Anterior cingulate cortex (tissue), 58 donors: ENCODE measurements around the gene LRCH4.
"Not testable (repeated sequence)": the region's sequence is repeated elsewhere in the genome, so short reads cannot be mapped to it uniquely, and the experiment has no call there.

ENCODE experiments used
- DNase-seq, 58 donors: peaks; one replicate each; lab custom pipeline; 2025; lab: John Stamatoyannopoulos, UW

Gene LRCH4

DNA sequence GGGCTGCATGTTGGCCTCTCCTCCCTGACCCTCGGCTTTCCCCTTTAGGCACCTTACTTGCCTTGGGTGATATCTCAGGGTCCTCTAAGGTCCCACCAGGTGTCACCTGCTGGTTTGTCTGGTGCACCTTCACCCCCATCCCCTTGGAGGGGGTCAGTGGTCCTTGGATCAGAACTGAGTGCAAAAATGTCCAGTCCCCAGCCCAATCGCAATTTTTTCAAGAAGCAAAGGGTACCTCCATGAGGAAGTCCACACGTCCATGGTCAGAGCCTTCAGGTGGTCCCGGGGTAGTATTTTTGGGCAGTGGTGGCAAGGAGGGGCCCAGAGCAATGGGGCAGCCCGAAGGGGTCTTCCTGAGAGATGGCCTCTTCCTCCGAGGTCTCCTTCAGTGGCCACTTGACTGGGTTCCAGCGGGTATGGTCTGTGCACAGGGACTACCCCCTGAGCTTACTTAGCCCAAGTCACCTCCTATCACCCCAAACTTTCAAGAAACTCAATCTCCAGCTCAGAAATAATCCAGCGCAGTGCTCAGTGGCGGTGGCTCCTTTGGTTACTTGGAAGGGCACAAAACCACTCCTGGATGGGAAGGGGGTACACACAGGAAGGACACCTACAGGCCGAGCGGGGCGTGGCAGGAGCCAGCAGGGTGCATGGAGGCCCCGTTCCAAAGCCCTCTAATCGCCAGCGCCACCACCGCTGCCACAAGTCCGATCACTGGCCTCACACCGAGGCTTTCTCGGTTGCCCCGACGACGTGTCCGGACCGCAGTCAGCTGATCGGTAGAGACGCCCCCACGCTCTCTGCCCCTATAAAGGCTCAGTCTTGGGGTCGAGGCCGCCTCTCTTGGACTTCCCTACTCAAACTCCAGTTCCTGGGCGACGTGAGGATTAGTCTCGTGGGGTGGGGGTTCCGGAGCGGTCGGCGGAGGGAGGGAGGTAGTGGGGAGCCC lies 16.8 kb downstream of the LRCH4 start:
- peak in 53 of 58 donors; percentile 30 to 89 (median 71) for DNase-seq

DNA sequence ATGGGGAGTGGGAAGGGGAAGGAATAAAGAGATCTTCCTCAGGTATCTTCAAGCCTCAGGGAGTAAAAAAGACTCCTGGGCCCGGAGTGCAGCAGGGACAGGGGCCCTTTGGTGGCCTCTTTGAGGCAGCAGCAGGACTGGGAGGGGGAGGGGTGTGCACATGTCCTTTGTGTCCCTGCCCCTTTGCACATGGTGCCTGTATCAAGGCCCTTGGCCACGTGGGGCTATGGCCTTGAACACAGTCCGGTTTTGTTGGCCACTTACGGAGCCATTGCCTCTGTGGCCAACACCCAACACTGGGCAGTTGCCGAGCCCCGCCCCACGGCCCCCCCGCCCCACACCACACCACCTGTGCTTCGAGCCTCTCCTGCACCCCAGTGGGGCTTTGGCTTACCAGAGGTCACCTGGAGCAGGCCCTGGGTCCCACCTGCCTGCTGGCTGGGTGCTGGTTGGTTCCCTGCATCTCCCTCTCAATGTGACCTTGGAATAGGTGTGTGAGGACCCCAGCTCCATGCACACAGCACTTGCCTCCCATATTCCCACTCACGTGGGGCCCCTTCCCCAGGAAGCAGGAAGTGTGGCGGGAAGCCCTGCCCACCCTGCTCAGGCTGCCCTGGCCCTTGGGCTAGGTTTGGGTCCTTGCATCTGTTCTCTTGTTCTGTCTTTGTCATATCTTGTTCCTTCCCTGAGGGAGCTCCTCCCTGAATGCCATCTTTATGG lies 17.6 kb downstream of the LRCH4 start:
- DNase-seq, result peak in 1 of 58 donors; percentile 30

GRCh38 chr7:100567751-100568175 lies 18.2 kb downstream of the LRCH4 start:
- DNase-seq, result no peak

- DNase-seq, result peak in 1 of 58 donors; percentile 17
Observed at GRCh38 chr7:100567031-100567730, 18.7 kb downstream of the LRCH4 start.

- no peak for DNase-seq
Observed at GRCh38 chr7:100566018-100566531, 19.9 kb downstream of the LRCH4 start.

DNA sequence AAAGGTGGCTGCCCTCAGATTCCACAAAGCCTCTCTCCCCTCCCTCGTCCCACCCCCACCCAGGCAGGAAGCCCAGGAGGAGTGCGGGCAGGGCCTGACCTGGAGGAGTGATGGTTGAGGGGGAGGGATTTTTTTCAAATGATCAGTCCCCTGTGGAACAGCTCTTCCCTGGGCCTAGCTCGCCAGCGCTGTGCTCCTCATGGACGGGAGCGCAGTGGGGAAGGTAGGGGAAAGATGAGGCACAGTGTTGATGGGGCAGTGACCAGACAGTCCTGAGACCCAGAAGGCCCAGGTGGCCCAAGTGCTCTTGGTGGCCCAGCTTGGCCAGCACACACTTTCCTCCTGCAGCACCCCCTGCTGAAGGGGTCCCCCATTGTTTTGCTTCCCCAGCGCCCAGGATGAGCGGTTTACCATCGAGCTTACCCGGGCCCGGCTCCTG lies 20.8 kb downstream of the LRCH4 start:
- no peak for DNase-seq

DNA sequence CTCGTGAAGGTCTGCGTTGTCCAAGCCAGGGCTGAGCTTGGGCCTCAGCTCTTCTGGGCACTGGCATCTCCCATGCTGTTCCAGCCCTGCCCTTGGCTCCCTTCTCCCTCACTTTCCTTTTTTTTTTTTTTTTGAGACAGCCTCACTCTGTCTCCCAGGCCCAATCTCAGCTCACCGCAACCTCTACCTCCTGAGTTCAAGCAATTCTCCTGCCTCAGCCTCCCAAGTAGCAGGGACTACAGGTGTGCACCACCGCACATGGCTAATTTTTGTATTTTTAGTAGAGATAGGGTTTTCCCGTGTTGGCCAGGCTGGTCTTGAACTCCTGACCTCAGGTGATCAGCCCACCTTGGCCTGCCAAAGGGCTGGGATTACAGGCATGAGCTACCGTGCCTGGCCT lies 21.5 kb downstream of the LRCH4 start:
- not testable (repeated sequence) for DNase-seq

DNA sequence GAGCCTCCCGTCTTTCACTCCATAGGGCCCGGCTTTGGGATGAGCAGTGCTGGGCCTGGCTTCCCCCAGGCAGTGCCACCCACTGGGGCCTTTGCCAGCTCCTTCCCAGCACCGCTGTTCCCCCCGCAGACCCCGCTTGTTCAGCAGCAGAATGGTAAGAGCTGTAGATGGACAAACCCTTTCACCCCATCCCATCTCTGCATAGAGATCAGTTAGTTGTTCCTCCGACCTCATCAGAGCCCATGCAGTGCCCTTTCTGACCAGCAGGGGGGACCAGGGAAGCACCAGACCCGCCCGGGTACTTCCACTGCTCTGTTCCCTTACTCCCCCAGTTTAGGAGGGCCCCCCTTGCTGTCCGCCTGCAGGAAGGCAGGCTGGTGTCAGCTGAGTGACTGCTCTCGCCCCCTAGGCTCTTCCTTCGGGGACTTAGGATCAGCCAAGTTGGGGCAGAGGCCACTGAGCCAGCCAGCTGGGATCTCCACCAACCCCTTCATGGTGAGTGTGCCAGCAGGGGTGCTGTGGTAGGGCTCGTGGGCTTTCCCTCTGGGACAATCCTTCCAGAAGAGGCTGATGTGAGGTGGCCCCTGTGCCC lies 22.0 kb downstream of the LRCH4 start:
- DNase-seq, result peak in 50 of 58 donors; percentile 9 to 83 (median 42)

DNA sequence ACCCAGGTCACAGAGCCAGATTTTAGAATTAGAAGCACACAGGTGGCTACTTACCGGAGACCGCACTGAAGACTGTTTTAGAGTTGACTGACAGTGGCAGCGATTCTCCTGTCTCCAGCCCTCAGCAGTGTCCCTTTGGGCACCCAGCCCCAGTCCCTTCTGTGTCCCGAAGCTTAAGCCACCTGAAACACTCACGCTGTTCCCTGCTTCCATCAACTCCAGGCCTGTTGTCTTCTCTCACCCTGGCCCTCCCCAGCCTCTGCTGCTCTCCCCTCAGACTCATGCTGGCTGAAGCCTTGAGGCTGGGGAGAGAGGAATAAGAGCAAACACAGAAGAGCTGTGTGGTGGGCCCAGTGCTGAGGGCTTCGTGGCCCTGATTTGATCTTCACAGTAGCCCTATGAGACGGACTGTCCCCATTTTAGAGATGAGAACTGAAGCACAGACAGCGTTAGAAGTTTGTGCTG lies 22.8 kb downstream of the LRCH4 start:
- DNase-seq, result no peak

DNA sequence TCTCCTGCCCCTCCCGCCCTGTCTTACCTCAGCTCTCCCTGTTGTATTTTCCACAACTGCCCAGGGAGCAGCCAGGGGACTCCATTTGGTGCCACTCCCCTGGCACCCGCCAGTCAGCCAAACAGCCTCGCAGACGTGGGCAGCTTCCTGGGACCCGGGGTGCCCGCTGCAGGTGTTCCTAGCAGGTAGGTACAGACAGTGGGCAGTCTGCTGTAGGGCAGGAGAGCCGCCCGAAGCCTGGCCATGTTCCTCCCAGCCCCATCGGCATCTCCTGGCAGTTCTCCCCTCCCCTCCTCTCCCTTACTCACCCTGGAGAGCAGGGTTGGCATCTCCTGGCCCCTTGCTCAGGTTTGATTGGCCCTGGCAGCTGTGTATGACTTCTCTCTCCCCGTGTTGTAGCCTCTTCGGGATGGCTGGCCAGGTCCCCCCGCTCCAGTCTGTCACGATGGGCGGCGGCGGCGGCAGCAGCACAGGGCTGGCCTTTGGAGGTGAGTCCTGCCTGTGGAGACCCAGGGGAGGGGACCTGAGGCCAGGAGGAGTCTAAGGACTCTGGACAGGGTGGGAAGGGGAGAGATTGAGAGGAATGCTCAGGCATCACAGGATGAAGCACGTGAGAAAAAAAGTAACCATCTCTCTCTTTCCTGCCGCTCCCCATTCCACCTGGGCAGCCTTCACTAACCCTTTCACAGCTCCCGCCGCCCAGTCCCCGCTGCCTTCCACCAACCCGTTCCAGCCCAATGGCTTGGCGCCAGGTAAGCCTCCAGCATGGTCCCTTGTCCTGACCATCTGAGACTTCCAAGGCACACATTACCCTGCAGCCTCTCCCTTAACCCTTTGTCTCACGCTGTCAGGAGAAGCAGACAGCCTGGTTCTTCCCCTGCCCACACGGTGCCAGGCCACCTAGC lies 23.5 kb downstream of the LRCH4 start:
- DNase-seq, result no peak

- no peak for DNase-seq
Observed at GRCh38 chr7:100561491-100562194, 24.3 kb downstream of the LRCH4 start.

- no peak for DNase-seq
Observed at GRCh38 chr7:100559127-100559526, 26.8 kb downstream of the LRCH4 start.

GRCh38 chr7:100556541-100556940 lies 29.4 kb downstream of the LRCH4 start:
- no peak for DNase-seq

DNA sequence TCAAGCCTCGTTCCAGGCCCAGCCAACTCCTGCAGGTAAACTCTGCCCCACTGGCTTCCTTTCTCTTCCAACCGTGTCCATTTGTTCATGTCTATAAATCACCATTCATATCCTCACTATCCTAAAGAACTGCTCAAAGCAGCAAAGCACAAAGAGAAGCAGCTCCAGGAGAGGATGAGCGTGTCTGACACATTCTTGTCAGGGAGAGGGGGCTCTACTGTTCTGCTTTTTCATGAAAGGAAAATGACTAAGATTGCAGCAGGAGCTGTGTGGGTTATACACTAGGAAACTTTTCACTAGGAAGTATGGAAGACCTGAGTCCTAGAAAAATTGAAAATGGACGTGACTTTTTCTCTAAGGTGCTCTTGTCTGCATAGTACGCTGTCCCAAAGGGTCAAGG lies 30.2 kb downstream of the LRCH4 start:
- DNase-seq, result no peak

DNA sequence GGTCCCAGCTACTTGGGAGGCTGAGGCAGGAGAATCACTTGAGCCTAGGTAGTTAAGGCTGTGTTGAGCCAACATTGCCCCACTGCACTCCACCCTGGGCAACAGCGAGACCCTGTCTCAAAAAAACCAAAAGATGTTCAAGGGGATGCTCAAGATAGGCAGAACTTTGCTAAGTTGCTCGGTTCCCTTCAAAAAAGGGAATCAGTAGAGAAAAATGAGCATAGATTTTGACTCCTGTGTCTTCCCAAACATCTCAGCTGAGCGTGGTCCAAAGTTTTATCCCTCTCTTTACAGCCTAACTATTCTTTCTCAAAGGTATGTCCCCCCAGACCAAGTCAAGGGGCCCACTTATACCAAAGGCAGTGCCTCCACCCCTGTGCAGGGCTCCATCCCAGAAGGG lies 32.9 kb downstream of the LRCH4 start:
- no peak for DNase-seq

- DNase-seq, result no peak
Observed at GRCh38 chr7:100552532-100552931, 33.4 kb downstream of the LRCH4 start.

- not testable (repeated sequence) for DNase-seq
Observed at GRCh38 chr7:100548446-100548845, 37.5 kb downstream of the LRCH4 start.

DNA sequence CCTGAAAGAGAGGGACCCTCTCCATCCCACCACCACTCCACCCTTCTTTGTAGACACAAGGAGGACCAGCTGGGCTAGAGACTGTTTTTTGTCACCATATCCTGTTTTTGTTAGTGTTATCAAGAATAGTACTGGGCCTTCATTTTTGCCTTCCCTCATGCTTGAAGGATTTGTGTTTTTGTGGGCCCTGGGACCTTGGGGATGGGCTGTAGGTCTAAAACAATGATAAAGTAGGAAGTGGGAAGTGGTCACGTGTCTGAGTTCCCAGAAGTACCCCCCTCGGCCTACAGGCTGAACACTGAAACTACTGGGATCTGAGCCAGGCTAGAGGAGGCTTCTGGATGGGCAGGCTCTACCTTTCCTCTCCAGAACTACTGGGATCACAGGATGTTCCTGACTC lies 38.1 kb downstream of the LRCH4 start:
- DNase-seq, result peak in 3 of 58 donors; percentile 6 to 55 (median 26)
